GM18511 (cell line): ENCODE measurements around the gene ZNF117.
"Not testable (repeated sequence)": the region's sequence is repeated elsewhere in the genome, so short reads cannot be mapped to it uniquely, and the experiment has no call there.

ENCODE experiments used
- ATAC-seq: cut with Tn5 transposase; IDR thresholded peaks from one replicate; pipeline ENCODE4 v1.9.1; 2021; ENCODE audit warnings: mild to moderate bottlenecking, moderate library complexity; ENCODE audit not compliant: unreplicated experiment

ZNF117 gene

GRCh38 chr7:64997164-64997908, 6.5 kb upstream of the ZNF117 start:
- no peak for ATAC-seq

GRCh38 chr7:64996305-64996704, 5.5 kb upstream of the ZNF117 start:
- no peak for ATAC-seq

- ATAC-seq = no peak
These were observed 3.1 kb upstream of the ZNF117 start for GRCh38 chr7:64993901-64994300.

GRCh38 chr7:64992971-64993370, 2.1 kb upstream of the ZNF117 start:
- no peak for ATAC-seq

- no peak for ATAC-seq
These were observed 620 bp downstream of the ZNF117 start for GRCh38 chr7:64990216-64990615.

GRCh38 chr7:64978497-64979203, 12.2 kb downstream of the ZNF117 start:
- ATAC-seq = no peak

GRCh38 chr7:64965594-64965993, 25.2 kb downstream of the ZNF117 start:
- ATAC-seq = no peak

- no peak for ATAC-seq
These were observed 31.6 kb downstream of the ZNF117 start for GRCh38 chr7:64959072-64959747.

- peak; percentile 74 for ATAC-seq
These were observed 39.5 kb downstream of the ZNF117 start for GRCh38 chr7:64951250-64951848.

- not testable (repeated sequence) for ATAC-seq
These were observed 40.2 kb downstream of the ZNF117 start for GRCh38 chr7:64950673-64951072.

- not testable (repeated sequence) for ATAC-seq
These were observed 42.1 kb downstream of the ZNF117 start for GRCh38 chr7:64948774-64949173.

- ATAC-seq = no peak
These were observed 43.4 kb downstream of the ZNF117 start for GRCh38 chr7:64947252-64948000.

GRCh38 chr7:64946772-64947171, 44.1 kb downstream of the ZNF117 start:
- no peak for ATAC-seq

GRCh38 chr7:64945503-64946175, 45.2 kb downstream of the ZNF117 start:
- ATAC-seq = no peak

GRCh38 chr7:64944667-64945502, 46.0 kb downstream of the ZNF117 start:
- not testable (repeated sequence) for ATAC-seq

- ATAC-seq = not testable (repeated sequence)
These were observed 50.8 kb downstream of the ZNF117 start for GRCh38 chr7:64940021-64940420.

- ATAC-seq = no peak
These were observed 52.3 kb downstream of the ZNF117 start for GRCh38 chr7:64938540-64938939.

GRCh38 chr7:64934478-64934877, 56.4 kb downstream of the ZNF117 start:
- ATAC-seq = no peak
